Liver (tissue), 9 donors: ENCODE measurements around the gene NAGLU. TPM values are rescaled to one million over a fixed set of nuclear protein-coding genes. Genes with fewer than 3 reads are reported as not detected.

ENCODE experiments used
- DNase-seq: peaks from one replicate; pipeline ENCODE4 v3.0.0-alpha.2; 2017; ENCODE audit warnings: low spot score
- H3K27ac ChIP-seq, 2 donors: one replicate each; pipeline ENCODE4 v1.7.0; 2013; ENCODE audit warnings: inconsistent platforms in 2 of 2, low read length in 2 of 2, control low read depth in 1 of 2, low read depth in 1 of 2, mild to moderate bottlenecking in 1 of 2
- H3K27me3 ChIP-seq, 4 donors: one replicate each; pipeline versions ENCODE4 v1.6.1 to v1.7.0; 2013; ENCODE audit warnings: low read length in 3 of 4, inconsistent platforms in 1 of 4, mild to moderate bottlenecking in 1 of 4, moderate library complexity in 1 of 4; ENCODE audit not compliant: control insufficient read depth in 4 of 4, insufficient read depth in 4 of 4
- H3K36me3 ChIP-seq, 4 donors: one replicate each; pipeline versions ENCODE4 v1.6.1 to v1.7.0; 2013; ENCODE audit warnings: low read length in 3 of 4, mild to moderate bottlenecking in 3 of 4, low read depth in 1 of 4, moderate library complexity in 1 of 4; ENCODE audit not compliant: control insufficient read depth in 4 of 4, insufficient read depth in 3 of 4
- H3K4me1 ChIP-seq, 4 donors: one replicate each; pipeline versions ENCODE4 v1.6.1 to v1.7.0; 2013; ENCODE audit warnings: low read length in 3 of 4, mild to moderate bottlenecking in 3 of 4, moderate library complexity in 1 of 4; ENCODE audit not compliant: control insufficient read depth in 4 of 4, insufficient read depth in 4 of 4
- H3K4me3 ChIP-seq, 3 donors: one replicate each; pipeline versions ENCODE4 v1.6.1 to v1.7.0; 2013; ENCODE audit warnings: low read length in 3 of 3, control low read depth in 1 of 3, low read depth in 1 of 3, mild to moderate bottlenecking in 1 of 3
- H3K9ac ChIP-seq, 2 donors: one replicate each; pipeline ENCODE4 v1.7.0; 2013; ENCODE audit warnings: low read length in 2 of 2, mild to moderate bottlenecking in 2 of 2, moderate library complexity in 2 of 2, control low read depth in 1 of 2, low read depth in 1 of 2
- H3K9me3 ChIP-seq, 4 donors: one replicate each; pipeline versions ENCODE4 v1.6.1 to v1.7.0; 2013; ENCODE audit warnings: low read length in 3 of 4; ENCODE audit not compliant: control insufficient read depth in 4 of 4
- FOXA1 ChIP-seq: IDR thresholded peaks from 2 replicates; pipeline ENCODE4 v1.6.1; 2016; ENCODE audit warnings: antibody characterized with exemption
- FOXA2 ChIP-seq: IDR thresholded peaks from 2 replicates; pipeline ENCODE4 v1.6.1; 2016; ENCODE audit warnings: antibody characterized with exemption
- GABPA ChIP-seq, 2 donors: IDR thresholded peaks in 1 of 2; conservative IDR thresholded peaks in 1 of 2; 2 replicates each; pipeline ENCODE4 v1.6.1; 2016; ENCODE audit warnings: antibody characterized with exemption in 2 of 2, mild to moderate bottlenecking in 1 of 2, moderate library complexity in 1 of 2
- HNF4A ChIP-seq, 2 donors: conservative IDR thresholded peaks; 2 replicates each; pipeline ENCODE4 v1.6.1; 2016; ENCODE audit warnings: antibody characterized with exemption in 2 of 2, mild to moderate bottlenecking in 2 of 2
- JUND ChIP-seq, 2 donors: IDR thresholded peaks; 2 replicates each; pipeline ENCODE4 v1.6.1; 2016; ENCODE audit warnings: antibody characterized with exemption in 2 of 2
- NR2F2 ChIP-seq: IDR thresholded peaks from 2 replicates; pipeline ENCODE4 v1.6.1; 2016; ENCODE audit warnings: antibody characterized with exemption
- RAD21 ChIP-seq, 2 donors: IDR thresholded peaks; 2 replicates each; pipeline ENCODE4 v1.6.1; 2016; ENCODE audit warnings: antibody characterized with exemption in 2 of 2, mild to moderate bottlenecking in 2 of 2
- RXRA ChIP-seq, 2 donors: IDR thresholded peaks; 2 replicates each; pipeline ENCODE4 v1.6.1; 2017 to 2018; ENCODE audit warnings: antibody characterized with exemption in 2 of 2, mild to moderate bottlenecking in 1 of 2
- SP1 ChIP-seq: IDR thresholded peaks from 2 replicates; pipeline ENCODE4 v1.6.1; 2018; ENCODE audit warnings: antibody characterized with exemption, mild to moderate bottlenecking
- TAF1 ChIP-seq: conservative IDR thresholded peaks from 2 replicates; pipeline ENCODE4 v1.6.1; 2016; ENCODE audit warnings: antibody characterized with exemption, mild to moderate bottlenecking
- YY1 ChIP-seq: IDR thresholded peaks from 2 replicates; pipeline ENCODE4 v1.6.1; 2016; ENCODE audit warnings: antibody characterized with exemption, mild to moderate bottlenecking
- WGBS: extraction: QIAGEN DNeasy Blood & Tissue Kit; methylation state at CpG from one replicate; pipeline ENCODE4 v1.1.7; 2013; 5-methylcytosine and 5-hydroxymethylcytosine counted together
- polyA plus RNA-seq, 2 donors: library from polyadenylated mRNA; stranded (reverse) in 1 of 2; unstranded in 1 of 2; fragments of 200-250 nt in 1 of 2; fragments of >200 nt in 1 of 2; fragmentation: Nextera tagmentation in 1 of 2; extraction: Ambion mirVana in 1 of 2; gene quantifications; one replicate each; pipeline versions ENCODE4 v1.2.1 to v1.2.3, GENCODE V29; 2013 to 2015
- total RNA-seq, 2 donors: library from RNA; depleted of rRNA; stranded (reverse); fragments of >200 nt; gene quantifications; one replicate each; pipeline ENCODE4 v1.2.3, GENCODE V29; 2014
- TF ChIP-seq, protein P1 (sequence below): fragments of 150-350 bp; IDR thresholded peaks from 2 replicates; pipeline ENCODE4 v1.5.1; 2017; ENCODE audit warnings: improper control_type of control experiment, low read depth, low read length; ENCODE audit not compliant: missing input control
- TF ChIP-seq, protein P2 (sequence below): IDR thresholded peaks from 2 replicates; pipeline ENCODE4 v1.6.1; 2016; ENCODE audit warnings: antibody characterized with exemption
- TF ChIP-seq, protein P3 (sequence below): IDR thresholded peaks from 2 replicates; pipeline ENCODE4 v1.6.1; 2016; ENCODE audit warnings: antibody characterized with exemption
- TF ChIP-seq, protein P4 (sequence below): IDR thresholded peaks from 2 replicates; pipeline ENCODE4 v1.6.1; 2016; ENCODE audit warnings: antibody characterized with exemption
- TF ChIP-seq, protein P5 (sequence below): IDR thresholded peaks from 2 replicates; pipeline ENCODE4 v1.6.1; 2016; ENCODE audit warnings: antibody characterized with exemption, mild to moderate bottlenecking
- donor health status: healthy.
- donor health status: healthy.
- donor health status: healthy.
- donor health status: healthy.
- donor health status: healthy.

NAGLU gene
- total RNA-seq (10 to 100 TPM; 20.5 to 37.4 TPM), polyA plus RNA-seq (10 to 100 TPM; 15.5 to 41.2 TPM)

DNA sequence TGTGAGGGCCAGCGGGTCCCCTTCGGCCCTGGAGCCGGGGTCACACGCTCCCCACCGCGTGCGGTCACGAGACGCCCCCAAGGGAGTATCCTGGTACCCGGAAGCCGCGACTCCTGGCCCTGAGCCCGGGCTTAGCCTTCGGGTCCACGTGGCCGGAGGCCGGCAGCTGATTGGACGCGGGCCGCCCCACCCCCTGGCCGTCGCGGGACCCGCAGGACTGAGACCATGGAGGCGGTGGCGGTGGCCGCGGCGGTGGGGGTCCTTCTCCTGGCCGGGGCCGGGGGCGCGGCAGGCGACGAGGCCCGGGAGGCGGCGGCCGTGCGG, at the start of gene NAGLU:
Gene NAGLU (plus strand): TSS at position 194 of the 324 bp plus-strand sequence. CDS start 32 bp downstream, at position 226.
- H3K27ac ChIP-seq = peak within 1 kb of the TSS; percentile 91 to 96
- peak within 1 kb of the TSS; percentile 72 to 96 for H3K9ac ChIP-seq
- TF ChIP-seq GABPA (IDR thresholded peaks at IDR 0.05 in 1 of 2, conservative IDR thresholded peaks at IDR 0.05 in 1 of 2) (no peak), RXRA (IDR thresholded peaks at IDR 0.05) (peak; percentile 46 to 62), FOXA2 (no peak), FOXA1 (no peak), RAD21 (IDR thresholded peaks at IDR 0.05) (no peak), SP1 (peak; percentile 3), TAF1 (no peak), NR2F2 (peak; percentile 56), YY1 (peak; percentile 27), HNF4A (conservative IDR thresholded peaks at IDR 0.05) (peak in 1 of 2 donors; percentile 15), JUND (IDR thresholded peaks at IDR 0.05) (no peak)
- TF ChIP-seq, protein P1, sequence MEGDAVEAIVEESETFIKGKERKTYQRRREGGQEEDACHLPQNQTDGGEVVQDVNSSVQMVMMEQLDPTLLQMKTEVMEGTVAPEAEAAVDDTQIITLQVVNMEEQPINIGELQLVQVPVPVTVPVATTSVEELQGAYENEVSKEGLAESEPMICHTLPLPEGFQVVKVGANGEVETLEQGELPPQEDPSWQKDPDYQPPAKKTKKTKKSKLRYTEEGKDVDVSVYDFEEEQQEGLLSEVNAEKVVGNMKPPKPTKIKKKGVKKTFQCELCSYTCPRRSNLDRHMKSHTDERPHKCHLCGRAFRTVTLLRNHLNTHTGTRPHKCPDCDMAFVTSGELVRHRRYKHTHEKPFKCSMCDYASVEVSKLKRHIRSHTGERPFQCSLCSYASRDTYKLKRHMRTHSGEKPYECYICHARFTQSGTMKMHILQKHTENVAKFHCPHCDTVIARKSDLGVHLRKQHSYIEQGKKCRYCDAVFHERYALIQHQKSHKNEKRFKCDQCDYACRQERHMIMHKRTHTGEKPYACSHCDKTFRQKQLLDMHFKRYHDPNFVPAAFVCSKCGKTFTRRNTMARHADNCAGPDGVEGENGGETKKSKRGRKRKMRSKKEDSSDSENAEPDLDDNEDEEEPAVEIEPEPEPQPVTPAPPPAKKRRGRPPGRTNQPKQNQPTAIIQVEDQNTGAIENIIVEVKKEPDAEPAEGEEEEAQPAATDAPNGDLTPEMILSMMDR = no peak
- TF ChIP-seq, protein P2, sequence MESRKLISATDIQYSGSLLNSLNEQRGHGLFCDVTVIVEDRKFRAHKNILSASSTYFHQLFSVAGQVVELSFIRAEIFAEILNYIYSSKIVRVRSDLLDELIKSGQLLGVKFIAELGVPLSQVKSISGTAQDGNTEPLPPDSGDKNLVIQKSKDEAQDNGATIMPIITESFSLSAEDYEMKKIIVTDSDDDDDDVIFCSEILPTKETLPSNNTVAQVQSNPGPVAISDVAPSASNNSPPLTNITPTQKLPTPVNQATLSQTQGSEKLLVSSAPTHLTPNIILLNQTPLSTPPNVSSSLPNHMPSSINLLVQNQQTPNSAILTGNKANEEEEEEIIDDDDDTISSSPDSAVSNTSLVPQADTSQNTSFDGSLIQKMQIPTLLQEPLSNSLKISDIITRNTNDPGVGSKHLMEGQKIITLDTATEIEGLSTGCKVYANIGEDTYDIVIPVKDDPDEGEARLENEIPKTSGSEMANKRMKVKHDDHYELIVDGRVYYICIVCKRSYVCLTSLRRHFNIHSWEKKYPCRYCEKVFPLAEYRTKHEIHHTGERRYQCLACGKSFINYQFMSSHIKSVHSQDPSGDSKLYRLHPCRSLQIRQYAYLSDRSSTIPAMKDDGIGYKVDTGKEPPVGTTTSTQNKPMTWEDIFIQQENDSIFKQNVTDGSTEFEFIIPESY = peak; percentile 22
- TF ChIP-seq, protein P3, sequence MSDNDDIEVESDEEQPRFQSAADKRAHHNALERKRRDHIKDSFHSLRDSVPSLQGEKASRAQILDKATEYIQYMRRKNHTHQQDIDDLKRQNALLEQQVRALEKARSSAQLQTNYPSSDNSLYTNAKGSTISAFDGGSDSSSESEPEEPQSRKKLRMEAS = peak; percentile 64
- TF ChIP-seq, protein P4, sequence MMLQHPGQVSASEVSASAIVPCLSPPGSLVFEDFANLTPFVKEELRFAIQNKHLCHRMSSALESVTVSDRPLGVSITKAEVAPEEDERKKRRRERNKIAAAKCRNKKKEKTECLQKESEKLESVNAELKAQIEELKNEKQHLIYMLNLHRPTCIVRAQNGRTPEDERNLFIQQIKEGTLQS = no peak
- TF ChIP-seq, protein P5, sequence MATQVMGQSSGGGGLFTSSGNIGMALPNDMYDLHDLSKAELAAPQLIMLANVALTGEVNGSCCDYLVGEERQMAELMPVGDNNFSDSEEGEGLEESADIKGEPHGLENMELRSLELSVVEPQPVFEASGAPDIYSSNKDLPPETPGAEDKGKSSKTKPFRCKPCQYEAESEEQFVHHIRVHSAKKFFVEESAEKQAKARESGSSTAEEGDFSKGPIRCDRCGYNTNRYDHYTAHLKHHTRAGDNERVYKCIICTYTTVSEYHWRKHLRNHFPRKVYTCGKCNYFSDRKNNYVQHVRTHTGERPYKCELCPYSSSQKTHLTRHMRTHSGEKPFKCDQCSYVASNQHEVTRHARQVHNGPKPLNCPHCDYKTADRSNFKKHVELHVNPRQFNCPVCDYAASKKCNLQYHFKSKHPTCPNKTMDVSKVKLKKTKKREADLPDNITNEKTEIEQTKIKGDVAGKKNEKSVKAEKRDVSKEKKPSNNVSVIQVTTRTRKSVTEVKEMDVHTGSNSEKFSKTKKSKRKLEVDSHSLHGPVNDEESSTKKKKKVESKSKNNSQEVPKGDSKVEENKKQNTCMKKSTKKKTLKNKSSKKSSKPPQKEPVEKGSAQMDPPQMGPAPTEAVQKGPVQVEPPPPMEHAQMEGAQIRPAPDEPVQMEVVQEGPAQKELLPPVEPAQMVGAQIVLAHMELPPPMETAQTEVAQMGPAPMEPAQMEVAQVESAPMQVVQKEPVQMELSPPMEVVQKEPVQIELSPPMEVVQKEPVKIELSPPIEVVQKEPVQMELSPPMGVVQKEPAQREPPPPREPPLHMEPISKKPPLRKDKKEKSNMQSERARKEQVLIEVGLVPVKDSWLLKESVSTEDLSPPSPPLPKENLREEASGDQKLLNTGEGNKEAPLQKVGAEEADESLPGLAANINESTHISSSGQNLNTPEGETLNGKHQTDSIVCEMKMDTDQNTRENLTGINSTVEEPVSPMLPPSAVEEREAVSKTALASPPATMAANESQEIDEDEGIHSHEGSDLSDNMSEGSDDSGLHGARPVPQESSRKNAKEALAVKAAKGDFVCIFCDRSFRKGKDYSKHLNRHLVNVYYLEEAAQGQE = no peak
- no peaks in the 10 kb centered on the region for H3K9me3 ChIP-seq
- peaks cover 0 to 13% (median 6%) of the 10 kb centered on the region in 4 donors for H3K36me3 ChIP-seq
- WGBS = under 1% methylated on average over 40 of the region's 40 CpGs
- peaks cover 15 to 37% (median 28%) of the 10 kb centered on the region in 4 donors for H3K4me1 ChIP-seq
- peak; percentile 96 for DNase-seq
- H3K4me3 ChIP-seq = peak within 1 kb of the TSS; percentile 59 to 81 (median 80)
- H3K27me3 ChIP-seq = no peaks in the 10 kb centered on the region

DNA sequence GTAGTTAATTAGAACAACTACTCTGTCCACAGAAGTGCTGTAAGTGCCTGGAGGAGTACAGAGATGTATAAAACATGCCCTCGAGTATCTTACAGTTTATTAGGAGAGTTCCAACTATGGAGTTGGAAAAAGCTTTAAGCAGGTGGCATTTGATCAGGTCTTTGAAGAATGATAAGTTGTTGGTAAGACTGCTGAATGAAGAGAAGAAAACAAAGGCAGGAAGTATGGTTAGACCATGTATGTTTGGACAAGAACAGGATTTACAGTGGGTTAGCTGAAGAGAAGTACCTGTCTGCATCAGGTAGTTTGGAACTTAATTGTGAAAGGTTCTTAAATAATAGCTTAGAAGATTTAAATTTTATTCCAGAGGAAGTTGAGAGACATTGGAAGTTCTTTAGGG, 48.0 kb upstream of the NAGLU start:
- H3K9ac ChIP-seq = no peak overlapping the region
- H3K9me3 ChIP-seq = no peaks in the 10 kb centered on the region
- 99% methylated on average over 1 of the region's 1 CpG for WGBS
- DNase-seq = no peak
- no peaks in the 10 kb centered on the region for H3K27me3 ChIP-seq
- no peak overlapping the region for H3K4me3 ChIP-seq
- peaks cover 0 to 4% (median 0%) of the 10 kb centered on the region in 4 donors for H3K4me1 ChIP-seq
- H3K27ac ChIP-seq = no peak overlapping the region
- peaks cover 21 to 61% (median 46%) of the 10 kb centered on the region in 4 donors for H3K36me3 ChIP-seq
- TF ChIP-seq NR2F2 = no peak
- TF ChIP-seq TAF1 = no peak
- no peak for TF ChIP-seq SP1
- no peak for TF ChIP-seq RXRA (IDR thresholded peaks at IDR 0.05)
- TF ChIP-seq, protein P1 = no peak
- no peak for TF ChIP-seq GABPA (IDR thresholded peaks at IDR 0.05 in 1 of 2, conservative IDR thresholded peaks at IDR 0.05 in 1 of 2)
- no peak for TF ChIP-seq FOXA1
- TF ChIP-seq, protein P5 = no peak
